HG03025 (cell line): ENCODE measurements around the gene PTGES3.
"Not testable (repeated sequence)": the region's sequence is repeated elsewhere in the genome, so short reads cannot be mapped to it uniquely, and the experiment has no call there.

Experiments used
- ATAC-seq: cut with Tn5 transposase; IDR thresholded peaks from one replicate; pipeline ENCODE4 v1.9.1; 2021; ENCODE audit warnings: mild to moderate bottlenecking, moderate library complexity; ENCODE audit not compliant: unreplicated experiment, low FRiP score

The PTGES3 gene

DNA sequence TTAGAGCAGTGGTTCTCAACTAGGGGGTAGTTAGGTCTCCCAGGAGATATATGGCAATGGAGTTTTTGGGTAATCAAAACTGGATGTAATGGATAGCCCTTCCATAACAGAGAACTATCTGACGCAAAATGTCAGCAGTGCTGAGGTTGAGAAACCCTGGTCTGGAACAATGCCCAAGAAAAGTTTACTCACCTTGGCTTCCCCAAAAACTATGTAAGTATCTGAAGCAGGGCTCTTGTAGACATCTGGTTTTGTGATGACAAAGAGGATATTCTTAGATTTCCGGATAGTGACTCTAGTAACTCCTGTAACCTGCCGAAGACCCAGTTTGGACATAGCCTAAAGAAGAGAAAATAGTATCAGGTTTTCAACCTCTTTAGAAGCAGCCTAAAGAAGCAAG lies 25.3 kb upstream of the PTGES3 start:
- no peak for ATAC-seq

DNA sequence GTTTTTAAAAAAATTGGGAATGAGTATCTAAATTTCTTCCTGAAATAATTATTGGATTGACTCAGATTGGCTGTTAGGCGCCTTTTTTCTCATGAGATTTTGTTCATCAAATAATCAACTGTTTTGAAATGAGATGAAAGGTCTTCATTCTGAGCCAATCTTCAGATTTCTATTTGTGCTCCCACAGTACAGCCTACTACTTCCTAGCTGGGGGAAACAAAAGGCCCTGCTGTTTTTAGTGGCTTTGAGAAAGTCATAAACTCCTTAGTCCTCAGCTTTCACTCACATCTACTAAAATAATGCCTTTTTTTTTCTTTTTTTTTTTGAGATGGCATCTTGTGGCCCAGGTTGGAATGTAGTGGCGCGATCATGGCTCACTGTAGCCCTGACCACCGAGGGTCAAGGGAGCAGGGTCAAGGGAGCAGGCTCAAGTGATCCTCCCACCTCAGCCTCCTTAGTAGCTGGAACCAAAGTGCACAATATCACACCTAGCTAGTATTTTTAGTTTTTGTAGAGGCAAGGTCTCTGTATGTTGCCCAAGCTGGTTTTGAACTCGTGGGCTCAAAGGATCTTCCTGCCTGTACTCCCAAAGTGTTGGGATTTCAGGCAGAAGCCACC lies 21.8 kb upstream of the PTGES3 start:
- ATAC-seq: no peak

DNA sequence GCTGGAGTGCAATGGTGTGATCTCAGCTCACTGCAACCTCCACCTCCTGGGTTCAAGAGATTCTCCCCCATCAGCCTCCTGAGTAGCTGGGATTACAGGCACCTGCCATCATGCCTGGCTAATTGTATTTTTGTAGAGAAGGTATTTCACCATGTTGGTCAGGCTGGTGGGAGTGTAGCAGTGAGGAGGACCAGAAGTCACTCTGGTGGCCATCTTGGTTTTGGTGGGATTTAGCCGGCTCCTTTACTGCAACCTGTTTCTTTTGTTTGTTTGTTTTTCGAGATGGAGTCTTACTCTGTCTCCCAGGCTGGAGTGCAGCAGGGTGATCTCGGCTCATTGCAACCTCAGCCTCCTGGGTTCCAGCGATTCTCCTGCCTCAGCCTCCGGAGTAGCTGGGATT lies 16.4 kb upstream of the PTGES3 start:
- not testable (repeated sequence) for ATAC-seq

DNA sequence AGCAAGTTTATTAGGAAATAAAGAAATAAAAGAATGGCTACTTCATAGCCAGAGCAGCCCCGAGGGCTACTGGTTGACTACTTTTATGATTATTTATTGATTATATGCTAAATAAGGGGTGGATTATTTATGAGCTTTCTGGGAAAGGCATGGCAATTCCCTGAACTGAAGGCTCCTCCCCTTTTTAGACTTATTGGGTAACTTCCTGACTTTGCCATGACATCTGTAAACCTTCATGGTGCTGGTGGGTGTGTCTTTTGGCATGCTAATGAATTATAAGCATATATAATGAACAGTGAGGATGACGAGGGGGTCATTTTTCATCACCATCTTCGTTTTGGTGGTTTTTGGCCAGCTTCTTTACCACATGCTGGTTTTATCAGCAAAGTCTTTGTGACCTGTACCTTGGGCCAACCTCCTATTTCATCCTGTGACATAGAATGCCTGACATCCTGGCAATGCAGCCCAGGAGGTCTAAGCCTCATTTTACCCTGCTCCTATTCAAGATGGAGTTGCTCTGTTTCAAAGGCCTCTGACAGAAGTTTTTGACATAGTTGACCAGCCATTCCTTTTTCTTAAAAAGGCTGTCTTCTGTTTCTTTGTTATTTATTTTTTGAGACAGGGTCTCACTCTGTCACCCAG lies 11.1 kb upstream of the PTGES3 start:
- ATAC-seq: no peak

DNA sequence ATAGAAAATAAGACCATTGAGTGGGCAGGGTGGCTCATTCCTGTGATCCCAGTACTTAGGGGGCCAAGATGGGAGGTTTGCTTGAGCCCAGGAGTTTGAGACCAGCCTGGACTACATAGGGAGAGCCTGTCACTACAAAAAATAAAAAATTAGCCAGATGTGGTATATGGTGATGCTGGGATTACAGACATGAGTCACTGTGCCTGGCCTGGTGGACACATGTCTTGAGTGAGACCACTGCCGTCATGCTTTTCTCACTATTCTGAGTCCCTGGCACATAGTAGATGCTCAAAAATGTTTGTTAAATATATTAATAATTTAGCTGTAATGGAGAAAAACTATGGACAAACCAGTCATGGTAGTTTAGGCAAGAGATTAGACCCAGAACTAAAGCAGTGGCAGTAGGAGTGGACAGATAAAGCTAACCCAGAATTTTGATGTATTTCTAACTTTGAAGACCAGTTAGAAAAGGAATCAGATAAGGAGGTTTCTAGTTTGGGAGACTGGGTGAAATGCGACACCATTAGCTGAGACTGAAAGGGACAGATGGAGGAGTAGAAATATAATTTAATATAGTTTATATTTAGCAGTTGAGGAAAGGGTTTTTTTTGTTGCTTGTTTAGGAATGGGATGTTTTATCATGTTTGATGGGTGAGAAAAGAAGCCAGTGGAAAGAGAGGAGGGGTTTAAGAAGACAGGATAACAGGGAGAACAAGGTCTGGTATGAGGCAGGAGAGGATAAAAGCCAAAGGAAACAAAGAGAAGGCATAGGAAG lies 7.4 kb upstream of the PTGES3 start:
- no peak for ATAC-seq

DNA sequence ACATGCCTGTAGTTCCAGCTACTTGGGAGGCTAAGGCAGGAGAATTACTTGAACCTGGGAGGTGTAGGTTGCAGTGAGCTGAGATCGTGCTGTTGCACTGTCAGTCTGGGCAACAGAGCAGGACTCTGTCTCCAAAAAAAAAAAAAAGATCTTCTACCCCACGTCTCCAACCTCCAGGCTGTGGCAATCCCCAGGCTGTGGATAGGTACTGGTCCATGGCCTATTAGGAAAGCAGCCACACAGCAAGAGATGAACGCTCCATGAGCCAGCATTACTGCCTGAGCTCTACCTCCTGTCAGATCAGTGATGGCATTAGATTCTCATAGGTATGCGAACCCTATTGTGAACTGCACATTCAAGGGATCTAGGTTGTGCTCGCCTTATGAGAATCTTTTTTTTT lies 6.1 kb upstream of the PTGES3 start:
- ATAC-seq: no peak

DNA sequence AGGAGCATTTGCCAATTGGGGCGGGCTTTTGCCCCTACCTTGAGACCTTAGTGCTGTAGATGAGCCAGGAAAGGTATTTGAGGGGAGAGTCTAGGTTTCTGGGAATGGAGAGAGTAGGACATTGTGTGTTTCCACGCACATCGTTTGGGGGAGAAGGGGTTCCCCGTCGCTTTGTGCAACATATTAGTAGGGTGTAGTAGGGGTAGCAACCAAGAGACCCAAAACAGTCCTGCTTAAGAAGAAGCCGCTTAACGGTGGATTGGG lies 694 bp upstream of the PTGES3 start:
- ATAC-seq: no peak

DNA sequence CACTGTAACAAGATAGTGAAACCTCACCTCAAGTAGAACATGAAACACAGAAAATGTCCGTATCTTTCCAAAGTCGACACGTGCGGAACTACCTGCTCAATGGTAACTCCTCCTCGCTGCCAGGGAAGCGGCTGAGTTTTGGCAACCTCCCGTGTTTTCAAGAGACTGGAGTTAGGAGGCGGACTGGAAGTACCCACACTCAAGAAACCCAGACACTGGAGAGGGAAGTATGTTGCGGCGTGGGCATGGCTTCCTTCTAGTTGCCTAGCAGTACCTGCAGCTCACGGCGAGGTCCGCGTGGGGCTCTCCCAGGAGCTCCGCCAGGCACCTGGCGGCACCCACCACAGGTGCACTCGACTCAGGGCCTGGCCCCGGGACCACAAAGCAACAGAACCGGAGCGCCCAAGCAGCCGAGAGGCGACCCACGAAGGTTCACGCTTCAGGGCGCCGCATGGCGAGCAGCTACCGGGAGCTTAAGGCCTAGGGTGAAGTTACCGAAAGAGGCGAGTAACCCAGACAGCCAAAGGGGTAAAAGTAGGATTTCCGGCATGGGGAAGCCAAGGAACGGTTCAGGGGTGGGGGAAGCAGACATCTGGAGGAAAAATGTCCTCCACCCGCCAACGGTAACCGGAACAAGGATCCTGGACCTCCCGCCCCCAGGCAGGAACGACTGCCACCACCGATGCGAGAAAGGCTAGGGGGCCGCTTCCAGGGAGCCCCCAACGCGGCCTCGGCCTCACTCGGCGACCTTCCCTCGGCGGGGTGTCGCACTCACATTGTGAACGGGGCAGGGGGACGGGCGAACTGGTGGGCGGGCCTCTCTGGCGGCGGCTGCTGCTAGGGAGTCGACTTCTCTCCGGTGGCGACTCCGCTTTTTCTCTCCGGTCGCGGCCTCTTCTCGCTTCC lies 608 bp downstream of the PTGES3 start:
- peak; percentile 21 for ATAC-seq

DNA sequence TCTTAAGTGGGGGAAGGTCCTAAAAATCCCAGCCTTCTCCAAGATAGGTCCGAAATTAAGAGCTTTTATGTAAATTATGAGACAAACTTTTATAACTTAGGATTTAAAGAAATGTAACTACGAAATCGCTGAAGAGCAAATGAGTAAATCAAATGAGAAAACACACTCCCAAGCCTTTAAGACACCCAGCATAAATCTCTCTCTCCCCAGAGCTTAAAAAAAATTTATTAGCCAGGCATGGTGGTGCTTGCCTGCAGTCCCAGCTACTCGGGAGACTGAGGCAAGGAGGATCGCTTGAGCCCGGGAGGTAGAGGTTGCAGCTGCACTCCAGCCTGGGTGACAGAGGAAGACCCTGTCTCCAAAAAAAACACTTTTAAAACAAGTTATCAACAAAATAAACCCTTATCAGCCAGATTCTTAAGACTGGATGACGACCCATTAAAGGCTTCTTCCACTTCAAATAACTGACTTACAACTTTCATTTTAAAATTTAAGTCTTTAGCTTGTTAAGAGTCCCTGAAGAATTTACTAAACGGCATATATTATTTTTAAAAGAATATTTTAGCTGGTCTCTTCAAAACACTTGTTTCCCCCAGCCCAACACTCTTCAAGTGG lies 3.2 kb downstream of the PTGES3 start:
- ATAC-seq: no peak

- ATAC-seq: no peak
Measured at GRCh38 chr12:56682323-56682722, 5.8 kb downstream of the PTGES3 start.

DNA sequence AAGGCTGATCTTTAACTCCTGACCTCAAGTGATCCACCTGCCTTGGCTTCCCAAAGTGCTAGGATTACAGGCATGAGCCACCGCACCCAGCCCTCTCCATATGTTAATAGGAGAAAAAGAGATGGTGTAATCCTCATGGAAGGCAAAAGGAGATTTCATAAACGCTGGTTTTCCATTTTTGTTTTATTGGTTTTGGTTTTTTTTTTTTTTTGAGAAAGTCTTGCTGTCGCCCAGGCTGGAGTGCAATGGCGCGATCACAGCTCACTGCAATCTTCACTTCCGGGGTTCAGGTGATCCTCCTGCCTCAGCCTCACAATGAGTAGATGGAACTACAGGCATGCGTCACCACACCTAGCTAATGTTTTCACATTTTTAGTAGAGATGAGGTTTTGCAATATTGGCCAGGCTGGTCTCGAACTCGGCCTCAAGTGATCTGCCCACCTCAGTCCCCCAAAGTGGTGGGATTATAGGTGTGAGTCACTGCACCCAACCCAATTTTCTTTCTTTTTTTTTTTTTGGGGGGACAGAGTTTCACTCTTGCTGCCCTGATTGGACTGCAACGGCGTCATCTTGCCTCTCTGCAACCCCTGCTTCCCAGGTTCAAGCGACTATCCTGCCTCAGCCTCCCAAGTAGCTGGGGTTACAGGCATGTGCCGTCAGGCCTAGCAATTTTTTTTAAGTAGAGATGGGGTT lies 8.1 kb downstream of the PTGES3 start:
- no peak for ATAC-seq

DNA sequence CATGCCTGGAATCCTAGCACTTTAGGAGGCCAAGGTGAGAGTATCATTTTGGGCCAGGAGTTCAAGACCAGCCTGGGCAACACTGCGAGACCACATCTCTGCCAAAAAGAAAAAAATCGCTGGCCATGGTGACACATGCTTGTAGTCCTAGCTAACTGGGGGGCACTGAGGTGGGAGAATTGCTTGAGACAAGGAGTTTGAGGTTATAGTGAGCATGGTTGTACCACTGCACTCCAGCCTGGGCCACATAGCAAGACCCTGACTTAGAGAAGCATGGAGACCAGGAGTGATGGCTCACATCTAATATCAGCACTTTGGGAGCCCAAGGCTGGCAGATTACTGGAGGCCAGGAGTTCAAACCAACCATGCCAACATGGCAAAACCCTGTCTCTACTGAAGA lies 9.2 kb downstream of the PTGES3 start:
- ATAC-seq: no peak

DNA sequence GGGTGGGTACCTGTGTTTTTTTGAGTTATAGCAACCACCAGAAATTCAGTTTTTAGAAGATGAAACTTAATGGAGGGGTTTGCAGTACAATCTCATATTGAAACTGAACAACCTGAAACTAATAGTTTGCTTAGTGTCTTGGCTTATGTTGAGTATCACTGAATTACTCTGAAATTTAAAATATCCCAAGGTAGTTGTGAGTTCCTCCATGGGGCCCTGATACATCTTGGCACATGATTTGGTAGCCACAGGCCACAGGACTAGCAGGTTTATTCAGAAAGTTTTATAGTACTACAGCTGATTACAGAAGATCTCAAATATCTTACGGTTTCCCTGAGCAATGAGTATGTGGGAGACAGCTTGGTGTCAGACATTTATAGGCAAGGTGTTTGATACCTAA lies 10.4 kb downstream of the PTGES3 start:
- no peak for ATAC-seq

GRCh38 chr12:56676851-56677580 lies 11.1 kb downstream of the PTGES3 start:
- ATAC-seq: no peak

DNA sequence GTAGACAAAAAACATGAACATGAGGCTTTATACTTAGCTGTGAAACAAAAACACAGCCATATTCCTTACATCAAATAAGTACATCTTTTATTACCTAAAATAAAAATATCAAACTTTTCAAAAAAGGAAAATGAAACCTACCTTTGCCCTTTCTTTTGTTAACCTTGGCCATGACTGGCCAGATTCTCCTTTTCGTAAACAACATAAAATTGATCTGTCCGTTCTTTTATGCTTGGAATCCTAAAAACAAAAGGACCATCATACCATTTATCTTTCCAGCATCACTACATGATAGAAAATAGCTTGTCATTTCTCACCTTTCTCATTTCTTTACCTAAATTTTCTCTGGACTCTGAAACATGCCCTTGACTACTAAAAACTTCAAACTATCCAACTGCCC lies 16.5 kb downstream of the PTGES3 start:
- ATAC-seq: no peak

DNA sequence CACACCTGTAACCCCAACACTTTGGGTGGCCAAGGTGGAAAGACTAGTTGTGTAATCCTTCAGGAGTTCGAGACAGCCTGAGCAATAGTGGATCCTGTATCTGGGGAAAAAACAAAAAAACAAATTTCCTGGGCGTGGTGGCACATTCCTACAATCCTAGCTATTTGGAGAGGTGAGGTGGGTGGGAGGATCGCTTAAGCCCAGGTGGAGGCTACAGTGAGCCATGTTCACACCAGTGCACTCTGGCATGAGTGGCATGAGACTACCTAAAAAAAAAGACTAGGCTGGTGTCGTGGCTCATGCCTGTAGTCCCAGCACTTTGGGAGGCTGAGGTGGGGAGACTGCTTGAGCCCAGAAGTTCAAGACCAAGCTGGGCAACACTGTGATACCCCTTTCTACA lies 17.2 kb downstream of the PTGES3 start:
- ATAC-seq: no peak

DNA sequence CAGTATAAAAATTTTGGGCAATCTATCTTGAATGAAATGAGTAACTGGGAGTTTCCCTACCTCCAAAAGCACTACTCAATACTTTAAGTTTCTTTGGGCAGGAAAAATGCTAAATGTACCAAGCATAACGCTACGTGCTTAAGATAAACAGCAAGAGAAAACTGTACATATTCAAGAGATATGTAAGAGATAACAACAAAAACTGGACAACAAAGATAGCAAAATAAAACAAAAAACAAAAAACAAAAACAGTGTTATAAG lies 20.0 kb downstream of the PTGES3 start:
- ATAC-seq: no peak

GRCh38 chr12:56661979-56662638 lies 26.0 kb downstream of the PTGES3 start:
- no peak for ATAC-seq

DNA sequence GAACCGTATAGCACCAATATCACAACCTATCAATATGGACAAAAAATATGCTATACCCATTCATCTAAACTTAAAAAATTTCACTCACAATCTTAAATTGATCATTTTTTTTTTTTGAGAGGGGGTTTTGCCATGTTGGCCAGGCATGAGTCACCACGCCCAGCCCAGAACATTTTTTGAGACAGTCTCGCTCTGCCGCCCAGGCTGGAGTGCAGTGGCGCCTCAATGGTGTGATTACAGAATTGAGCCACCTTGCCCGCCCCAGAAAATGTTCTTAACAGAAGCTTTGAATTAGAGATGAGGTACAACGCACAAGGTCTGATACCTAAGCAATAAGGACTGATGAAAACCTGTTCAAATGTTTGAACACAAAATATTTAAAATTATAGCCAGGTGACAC lies 26.5 kb downstream of the PTGES3 start:
- ATAC-seq: no peak
